SK-N-SH treated with all-trans-retinoic acid at 6 μM for 48 hours (cell line): ENCODE measurements around the gene SPECC1.
"Not testable (repeated sequence)": the region's sequence is repeated elsewhere in the genome, so short reads cannot be mapped to it uniquely, and the experiment has no call there.

Experiments
- ATAC-seq: fragments of 200-7000 bp; cut with Tn5 transposase; 3 replicates; pipeline ENCODE4 v1.9.1; 2020; ENCODE audit warnings: mild to moderate bottlenecking, moderate library complexity
- ARNTL ChIP-seq: fragments of 450-650 bp; formaldehyde crosslinking; IDR thresholded peaks from 2 replicates; pipeline ENCODE4 v1.5.0; 2020; ENCODE audit warnings: low read depth, mild to moderate bottlenecking, moderate library complexity, borderline replicate concordance
- BACH2 ChIP-seq: fragments of 250-450 bp; sonication (Bioruptor Pico); IDR thresholded peaks from 2 replicates; pipeline ENCODE4 v1.9.0; 2021; ENCODE audit warnings: mild to moderate bottlenecking, borderline replicate concordance
- CSDC2 ChIP-seq: fragments of 250-450 bp; sonication (Bioruptor Pico); IDR thresholded peaks from 2 replicates; pipeline ENCODE4 v1.5.0; 2020; ENCODE audit warnings: mild to moderate bottlenecking, moderate library complexity
- GLIS3 ChIP-seq: fragments of 250-450 bp; sonication (Bioruptor Pico); IDR thresholded peaks from 2 replicates; pipeline ENCODE4 v1.5.0; 2020; ENCODE audit warnings: mild to moderate bottlenecking, moderate library complexity
- ISL1 ChIP-seq: fragments of 250-450 bp; sonication (Bioruptor Pico); IDR thresholded peaks from 2 replicates; pipeline ENCODE4 v2.1.2; 2022; ENCODE audit warnings: mild to moderate bottlenecking, moderate library complexity
- OSR1 ChIP-seq: fragments of 250-450 bp; sonication (Bioruptor Pico); IDR thresholded peaks from 2 replicates; pipeline ENCODE4 v1.8.0; 2022; ENCODE audit warnings: moderate library complexity, mild to moderate bottlenecking, inconsistent platforms
- PPARA ChIP-seq: fragments of 250-450 bp; sonication (Bioruptor Pico); IDR thresholded peaks from 2 replicates; pipeline ENCODE4 v1.5.0; 2020; ENCODE audit warnings: mild to moderate bottlenecking, borderline replicate concordance
- RARB ChIP-seq: fragments of 250-450 bp; sonication (Bioruptor Pico); IDR thresholded peaks from 2 replicates; pipeline ENCODE4 v1.8.0; 2021; ENCODE audit warnings: mild to moderate bottlenecking, moderate library complexity
- TCF4 ChIP-seq: fragments of 250-450 bp; sonication (Bioruptor Pico); IDR thresholded peaks from 2 replicates; pipeline ENCODE4 v1.8.0; 2021; ENCODE audit warnings: mild to moderate bottlenecking, moderate library complexity, borderline replicate concordance
- TOX ChIP-seq: fragments of 250-450 bp; sonication (Bioruptor Pico); IDR thresholded peaks from 2 replicates; pipeline ENCODE4 v1.8.0; 2021; ENCODE audit warnings: mild to moderate bottlenecking, moderate library complexity, borderline replicate concordance
- ZC3H10 ChIP-seq: fragments of 250-450 bp; sonication (Bioruptor Pico); IDR thresholded peaks from 2 replicates; pipeline ENCODE4 v1.5.1; 2021; ENCODE audit warnings: mild to moderate bottlenecking, moderate library complexity
- ZFP3 ChIP-seq: fragments of 250-450 bp; sonication (Bioruptor Pico); IDR thresholded peaks from 2 replicates; pipeline ENCODE4 v1.5.0; 2020; ENCODE audit warnings: mild to moderate bottlenecking, moderate library complexity
- ZFP30 ChIP-seq: fragments of 450-650 bp; formaldehyde crosslinking; IDR thresholded peaks from 2 replicates; pipeline ENCODE4 v1.5.0; 2022; ENCODE audit warnings: mild to moderate bottlenecking, moderate library complexity
- ZNF565 ChIP-seq: fragments of 450-650 bp; formaldehyde crosslinking; conservative IDR thresholded peaks from 2 replicates; pipeline ENCODE4 v1.5.0; 2020; ENCODE audit warnings: low read depth, mild to moderate bottlenecking, moderate library complexity
- ZNF70 ChIP-seq: fragments of 450-650 bp; formaldehyde crosslinking; IDR thresholded peaks from 2 replicates; pipeline ENCODE4 v1.5.0; 2020; ENCODE audit warnings: mild to moderate bottlenecking, moderate library complexity
- ZNF8 ChIP-seq: fragments of 450-650 bp; formaldehyde crosslinking; IDR thresholded peaks from 2 replicates; pipeline ENCODE4 v1.5.0; 2020; ENCODE audit warnings: mild to moderate bottlenecking, moderate library complexity
- TF ChIP-seq, protein P1 (sequence below): fragments of 250-450 bp; sonication (Bioruptor Pico); IDR thresholded peaks from 2 replicates; pipeline ENCODE4 v1.8.0; 2020; ENCODE audit warnings: mild to moderate bottlenecking, moderate library complexity, borderline replicate concordance
- TF ChIP-seq, protein P2 (sequence below): fragments of 250-450 bp; sonication (Bioruptor Pico); IDR thresholded peaks from 2 replicates; pipeline ENCODE4 v1.5.1; 2021; ENCODE audit warnings: mild to moderate bottlenecking, moderate library complexity
- TF ChIP-seq, protein P3 (sequence below): fragments of 250-450 bp; sonication (Bioruptor Pico); IDR thresholded peaks from 2 replicates; pipeline ENCODE4 v1.5.1; 2020; ENCODE audit warnings: low read depth, mild to moderate bottlenecking, moderate library complexity
- TF ChIP-seq, protein P4 (sequence below): fragments of 250-450 bp; sonication (Bioruptor Pico); IDR thresholded peaks from 2 replicates; pipeline ENCODE4 v1.5.0; 2020; ENCODE audit warnings: mild to moderate bottlenecking, moderate library complexity

The SPECC1 gene

DNA sequence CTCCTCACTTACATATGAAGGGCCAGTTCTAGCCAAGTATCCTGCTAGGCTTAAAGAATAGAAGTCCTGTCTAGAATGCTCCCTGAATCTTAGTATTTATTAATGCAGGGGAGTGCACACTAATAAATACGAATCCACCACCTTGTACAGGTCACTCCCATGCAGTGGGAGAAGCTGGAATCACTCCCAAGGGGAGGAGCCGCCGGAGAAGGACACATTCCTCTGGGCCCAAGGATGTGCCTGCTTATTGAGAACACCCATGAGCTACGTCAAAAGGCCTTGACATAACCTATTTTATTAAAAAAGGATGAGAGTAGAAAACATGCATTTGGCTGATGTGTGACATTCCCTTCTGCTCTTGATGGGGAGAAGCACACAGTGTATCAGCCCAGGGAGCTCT lies 223.5 kb downstream of the SPECC1 start (continued):
- TF ChIP-seq, protein P1, sequence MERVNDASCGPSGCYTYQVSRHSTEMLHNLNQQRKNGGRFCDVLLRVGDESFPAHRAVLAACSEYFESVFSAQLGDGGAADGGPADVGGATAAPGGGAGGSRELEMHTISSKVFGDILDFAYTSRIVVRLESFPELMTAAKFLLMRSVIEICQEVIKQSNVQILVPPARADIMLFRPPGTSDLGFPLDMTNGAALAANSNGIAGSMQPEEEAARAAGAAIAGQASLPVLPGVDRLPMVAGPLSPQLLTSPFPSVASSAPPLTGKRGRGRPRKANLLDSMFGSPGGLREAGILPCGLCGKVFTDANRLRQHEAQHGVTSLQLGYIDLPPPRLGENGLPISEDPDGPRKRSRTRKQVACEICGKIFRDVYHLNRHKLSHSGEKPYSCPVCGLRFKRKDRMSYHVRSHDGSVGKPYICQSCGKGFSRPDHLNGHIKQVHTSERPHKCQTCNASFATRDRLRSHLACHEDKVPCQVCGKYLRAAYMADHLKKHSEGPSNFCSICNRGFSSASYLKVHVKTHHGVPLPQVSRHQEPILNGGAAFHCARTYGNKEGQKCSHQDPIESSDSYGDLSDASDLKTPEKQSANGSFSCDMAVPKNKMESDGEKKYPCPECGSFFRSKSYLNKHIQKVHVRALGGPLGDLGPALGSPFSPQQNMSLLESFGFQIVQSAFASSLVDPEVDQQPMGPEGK (CRISPR knock-in tag) = no peak
- TF ChIP-seq TCF4 (no peak), ZFP30 (CRISPR knock-in tag) (no peak), TOX (no peak), ARNTL (CRISPR knock-in tag) (no peak), ZFP3 (CRISPR knock-in tag) (no peak)
- TF ChIP-seq, protein P2, sequence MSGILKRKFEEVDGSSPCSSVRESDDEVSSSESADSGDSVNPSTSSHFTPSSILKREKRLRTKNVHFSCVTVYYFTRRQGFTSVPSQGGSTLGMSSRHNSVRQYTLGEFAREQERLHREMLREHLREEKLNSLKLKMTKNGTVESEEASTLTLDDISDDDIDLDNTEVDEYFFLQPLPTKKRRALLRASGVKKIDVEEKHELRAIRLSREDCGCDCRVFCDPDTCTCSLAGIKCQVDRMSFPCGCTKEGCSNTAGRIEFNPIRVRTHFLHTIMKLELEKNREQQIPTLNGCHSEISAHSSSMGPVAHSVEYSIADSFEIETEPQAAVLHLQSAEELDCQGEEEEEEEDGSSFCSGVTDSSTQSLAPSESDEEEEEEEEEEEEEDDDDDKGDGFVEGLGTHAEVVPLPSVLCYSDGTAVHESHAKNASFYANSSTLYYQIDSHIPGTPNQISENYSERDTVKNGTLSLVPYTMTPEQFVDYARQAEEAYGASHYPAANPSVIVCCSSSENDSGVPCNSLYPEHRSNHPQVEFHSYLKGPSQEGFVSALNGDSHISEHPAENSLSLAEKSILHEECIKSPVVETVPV = no peak

DNA sequence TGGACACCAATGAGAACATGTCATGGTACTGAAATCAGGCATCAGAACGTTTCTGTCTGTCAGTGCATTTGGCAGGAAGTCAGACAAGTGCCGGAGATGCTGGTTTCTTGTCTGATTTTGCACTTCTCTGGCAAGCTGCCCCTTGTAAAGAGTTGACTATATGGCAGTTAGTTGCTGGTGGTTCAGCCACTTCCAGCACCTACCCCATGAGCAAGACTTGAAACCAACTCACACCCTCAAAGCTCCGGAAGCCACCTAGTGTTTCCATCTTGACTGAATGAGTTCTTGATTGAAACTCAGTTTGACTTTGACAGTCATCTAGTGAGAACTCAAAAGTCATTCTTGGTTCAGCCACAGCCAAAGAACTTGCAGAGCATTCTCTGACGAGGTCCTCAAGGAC lies 225.1 kb downstream of the SPECC1 start:
- ATAC-seq = no peak
- TF ChIP-seq, protein P3, sequence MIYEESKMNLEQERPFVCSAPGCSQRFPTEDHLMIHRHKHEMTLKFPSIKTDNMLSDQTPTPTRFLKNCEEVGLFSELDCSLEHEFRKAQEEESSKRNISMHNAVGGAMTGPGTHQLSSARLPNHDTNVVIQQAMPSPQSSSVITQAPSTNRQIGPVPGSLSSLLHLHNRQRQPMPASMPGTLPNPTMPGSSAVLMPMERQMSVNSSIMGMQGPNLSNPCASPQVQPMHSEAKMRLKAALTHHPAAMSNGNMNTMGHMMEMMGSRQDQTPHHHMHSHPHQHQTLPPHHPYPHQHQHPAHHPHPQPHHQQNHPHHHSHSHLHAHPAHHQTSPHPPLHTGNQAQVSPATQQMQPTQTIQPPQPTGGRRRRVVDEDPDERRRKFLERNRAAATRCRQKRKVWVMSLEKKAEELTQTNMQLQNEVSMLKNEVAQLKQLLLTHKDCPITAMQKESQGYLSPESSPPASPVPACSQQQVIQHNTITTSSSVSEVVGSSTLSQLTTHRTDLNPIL (CRISPR knock-in tag) = no peak
- no peak for TF ChIP-seq BACH2 (CRISPR knock-in tag)

DNA sequence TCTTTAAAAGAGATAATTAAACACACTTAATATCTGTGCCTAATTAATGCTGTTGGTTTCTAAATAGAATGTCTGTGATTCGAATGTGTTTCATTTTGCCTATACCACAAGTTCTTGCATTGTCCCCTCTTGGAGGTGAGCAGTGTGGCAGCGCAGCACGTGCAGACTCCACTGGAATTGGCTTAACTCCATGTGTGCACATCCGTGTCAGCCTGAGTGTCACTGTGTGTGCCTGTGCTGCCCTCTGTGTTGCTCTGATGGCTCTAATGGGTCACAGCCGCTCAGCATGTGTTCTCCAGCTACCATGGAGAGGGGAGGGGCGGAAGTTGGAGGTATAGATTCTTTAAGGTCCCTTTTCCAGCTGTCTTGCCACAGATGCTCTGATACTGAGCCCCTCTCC lies 226.6 kb downstream of the SPECC1 start:
- TF ChIP-seq, protein P2 = no peak
- no peak for TF ChIP-seq CSDC2 (CRISPR knock-in tag)
- TF ChIP-seq OSR1 (CRISPR knock-in tag) = no peak
- TF ChIP-seq ZNF70 (CRISPR knock-in tag) = no peak
- no peak for ATAC-seq

DNA sequence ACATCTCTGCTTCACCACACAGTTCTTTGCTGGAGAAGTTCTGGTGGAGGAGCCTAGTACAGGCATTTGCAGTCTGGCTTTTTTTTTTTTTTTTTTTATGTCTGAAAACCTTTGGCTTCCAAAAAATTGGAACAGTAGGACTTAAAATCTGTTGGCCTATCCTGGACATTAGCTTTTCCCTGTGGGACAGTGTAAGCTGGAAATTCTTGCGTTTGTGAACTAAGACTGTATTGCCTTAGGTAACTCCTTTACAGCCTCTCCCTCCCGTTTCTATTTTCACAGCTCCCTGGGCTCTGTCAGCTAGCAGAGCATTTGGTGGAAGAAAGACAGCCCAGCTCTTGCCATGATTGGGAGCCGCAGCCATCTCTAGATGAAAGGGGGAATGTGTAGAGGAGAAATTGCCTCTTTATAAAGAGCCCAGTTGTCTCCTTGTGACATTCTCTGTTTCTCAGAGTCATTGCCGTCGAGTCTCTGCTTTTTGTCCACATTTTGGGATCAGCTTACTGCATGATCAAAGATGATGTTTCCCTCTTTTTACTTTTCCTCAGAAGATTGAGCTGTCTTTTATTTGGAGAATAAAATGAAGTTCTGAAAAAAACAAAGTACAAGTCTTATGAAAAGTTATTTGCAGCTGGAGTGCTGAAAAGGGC lies 227.5 kb downstream of the SPECC1 start:
- TF ChIP-seq ZC3H10 = no peak
- no peak for TF ChIP-seq OSR1 (CRISPR knock-in tag)
- TF ChIP-seq ZNF8 (CRISPR knock-in tag) = no peak
- no peak for TF ChIP-seq GLIS3 (CRISPR knock-in tag)
- TF ChIP-seq PPARA (CRISPR knock-in tag) = no peak
- no peak for TF ChIP-seq ZFP3 (CRISPR knock-in tag)
- no peak for TF ChIP-seq ARNTL (CRISPR knock-in tag)
- TF ChIP-seq, protein P1 (CRISPR knock-in tag) = no peak
- TF ChIP-seq TCF4 = no peak
- TF ChIP-seq, protein P4, sequence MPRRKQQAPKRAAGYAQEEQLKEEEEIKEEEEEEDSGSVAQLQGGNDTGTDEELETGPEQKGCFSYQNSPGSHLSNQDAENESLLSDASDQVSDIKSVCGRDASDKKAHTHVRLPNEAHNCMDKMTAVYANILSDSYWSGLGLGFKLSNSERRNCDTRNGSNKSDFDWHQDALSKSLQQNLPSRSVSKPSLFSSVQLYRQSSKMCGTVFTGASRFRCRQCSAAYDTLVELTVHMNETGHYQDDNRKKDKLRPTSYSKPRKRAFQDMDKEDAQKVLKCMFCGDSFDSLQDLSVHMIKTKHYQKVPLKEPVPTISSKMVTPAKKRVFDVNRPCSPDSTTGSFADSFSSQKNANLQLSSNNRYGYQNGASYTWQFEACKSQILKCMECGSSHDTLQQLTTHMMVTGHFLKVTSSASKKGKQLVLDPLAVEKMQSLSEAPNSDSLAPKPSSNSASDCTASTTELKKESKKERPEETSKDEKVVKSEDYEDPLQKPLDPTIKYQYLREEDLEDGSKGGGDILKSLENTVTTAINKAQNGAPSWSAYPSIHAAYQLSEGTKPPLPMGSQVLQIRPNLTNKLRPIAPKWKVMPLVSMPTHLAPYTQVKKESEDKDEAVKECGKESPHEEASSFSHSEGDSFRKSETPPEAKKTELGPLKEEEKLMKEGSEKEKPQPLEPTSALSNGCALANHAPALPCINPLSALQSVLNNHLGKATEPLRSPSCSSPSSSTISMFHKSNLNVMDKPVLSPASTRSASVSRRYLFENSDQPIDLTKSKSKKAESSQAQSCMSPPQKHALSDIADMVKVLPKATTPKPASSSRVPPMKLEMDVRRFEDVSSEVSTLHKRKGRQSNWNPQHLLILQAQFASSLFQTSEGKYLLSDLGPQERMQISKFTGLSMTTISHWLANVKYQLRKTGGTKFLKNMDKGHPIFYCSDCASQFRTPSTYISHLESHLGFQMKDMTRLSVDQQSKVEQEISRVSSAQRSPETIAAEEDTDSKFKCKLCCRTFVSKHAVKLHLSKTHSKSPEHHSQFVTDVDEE (CRISPR knock-in tag) = no peak
- no peak for TF ChIP-seq BACH2 (CRISPR knock-in tag)
- no peak for TF ChIP-seq RARB (CRISPR knock-in tag)
- TF ChIP-seq ZNF565 (CRISPR knock-in tag) = no peak
- TF ChIP-seq, protein P3 (CRISPR knock-in tag) = no peak
- TF ChIP-seq ZNF70 (CRISPR knock-in tag) = no peak
- TF ChIP-seq CSDC2 (CRISPR knock-in tag) = no peak
- TF ChIP-seq ISL1 (CRISPR knock-in tag) = no peak
- no peak for ATAC-seq

DNA sequence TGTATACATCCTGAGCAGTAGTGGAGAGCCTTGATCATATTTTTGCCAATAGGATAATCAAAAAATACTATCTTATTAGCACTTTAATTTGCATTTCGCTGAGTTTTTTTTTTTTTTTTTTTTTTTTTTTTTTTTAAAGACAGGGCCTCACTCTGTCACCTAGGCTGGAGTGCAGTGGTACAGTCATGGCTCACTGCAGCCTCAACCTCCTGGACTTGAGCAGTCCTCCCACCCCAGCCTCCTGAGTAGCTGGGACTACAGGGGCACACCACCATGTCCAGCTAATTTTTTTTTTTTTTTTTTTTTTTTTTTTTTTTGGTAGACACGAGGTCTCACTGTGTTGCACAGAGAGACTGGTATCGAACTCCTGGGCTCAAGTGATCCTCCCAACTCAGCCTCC lies 230.6 kb downstream of the SPECC1 start:
- not testable (repeated sequence) for ATAC-seq
